ENCODE data around the gene COL5A1.

DNA sequence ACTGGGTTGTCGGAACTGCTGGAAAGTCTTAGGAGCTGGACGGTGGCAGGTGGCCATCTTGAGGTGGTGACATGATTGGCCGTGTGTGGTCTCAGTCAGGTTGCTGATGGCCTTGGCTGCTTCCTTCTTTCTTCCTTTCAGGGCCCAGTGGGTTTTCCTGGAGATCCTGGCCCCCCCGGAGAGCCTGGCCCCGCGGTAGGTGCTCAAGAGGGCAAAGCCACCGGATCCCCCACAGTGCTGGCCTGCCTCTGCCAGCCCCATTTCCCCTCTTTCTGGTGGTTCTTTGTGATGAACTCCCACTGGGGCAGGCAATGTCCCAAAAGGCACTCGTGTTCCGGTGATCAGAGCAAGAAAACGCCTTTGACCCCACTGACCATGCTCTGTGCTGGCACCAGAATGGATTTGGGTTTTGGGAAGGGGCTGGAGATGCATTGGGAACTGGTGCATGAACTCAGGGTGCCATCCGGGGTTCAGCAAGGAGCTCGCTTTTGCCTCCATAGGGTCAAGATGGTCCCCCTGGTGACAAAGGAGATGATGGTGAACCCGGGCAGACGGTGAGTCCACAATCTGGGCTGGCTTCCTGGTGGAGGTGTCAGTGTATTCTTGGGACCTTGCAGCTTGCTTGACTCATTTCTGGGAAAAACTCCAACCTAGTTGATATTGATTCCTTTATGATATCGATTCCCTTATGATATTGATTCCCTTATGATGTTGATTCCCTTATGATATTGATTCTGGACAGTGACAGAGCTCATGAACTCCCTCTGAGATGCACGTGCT lies 174.0 kb downstream of the COL5A1 start:
- TF ChIP-seq, protein P1, sequence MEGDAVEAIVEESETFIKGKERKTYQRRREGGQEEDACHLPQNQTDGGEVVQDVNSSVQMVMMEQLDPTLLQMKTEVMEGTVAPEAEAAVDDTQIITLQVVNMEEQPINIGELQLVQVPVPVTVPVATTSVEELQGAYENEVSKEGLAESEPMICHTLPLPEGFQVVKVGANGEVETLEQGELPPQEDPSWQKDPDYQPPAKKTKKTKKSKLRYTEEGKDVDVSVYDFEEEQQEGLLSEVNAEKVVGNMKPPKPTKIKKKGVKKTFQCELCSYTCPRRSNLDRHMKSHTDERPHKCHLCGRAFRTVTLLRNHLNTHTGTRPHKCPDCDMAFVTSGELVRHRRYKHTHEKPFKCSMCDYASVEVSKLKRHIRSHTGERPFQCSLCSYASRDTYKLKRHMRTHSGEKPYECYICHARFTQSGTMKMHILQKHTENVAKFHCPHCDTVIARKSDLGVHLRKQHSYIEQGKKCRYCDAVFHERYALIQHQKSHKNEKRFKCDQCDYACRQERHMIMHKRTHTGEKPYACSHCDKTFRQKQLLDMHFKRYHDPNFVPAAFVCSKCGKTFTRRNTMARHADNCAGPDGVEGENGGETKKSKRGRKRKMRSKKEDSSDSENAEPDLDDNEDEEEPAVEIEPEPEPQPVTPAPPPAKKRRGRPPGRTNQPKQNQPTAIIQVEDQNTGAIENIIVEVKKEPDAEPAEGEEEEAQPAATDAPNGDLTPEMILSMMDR (IDR thresholded peaks at IDR 0.05) = no peak
- TF ChIP-seq POLR2A (IDR thresholded peaks at IDR 0.05) = no peak

All from Peyer's patch (tissue), 4 donors.